ENCODE results near the gene RIMKLA.
A peak's percentile ranks its signal among the peaks of the same experiment; 100 is the strongest.

The RIMKLA gene

DNA sequence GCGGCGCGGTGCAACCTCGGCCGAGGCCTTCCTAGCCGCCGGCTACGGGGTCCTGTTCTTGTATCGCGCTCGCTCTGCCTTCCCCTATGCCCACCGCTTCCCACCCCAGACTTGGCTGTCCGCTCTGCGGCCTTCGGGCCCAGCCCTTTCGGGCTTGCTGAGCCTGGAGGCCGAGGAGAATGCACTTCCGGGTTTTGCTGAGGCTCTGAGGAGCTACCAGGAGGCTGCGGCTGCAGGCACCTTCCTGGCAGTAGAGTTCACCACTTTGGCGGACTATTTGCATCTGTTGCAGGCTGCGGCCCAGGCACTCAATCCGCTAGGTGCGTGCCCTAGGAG, 76.1 kb downstream of the RIMKLA start:
- Histone ChIP-seq H3K27ac (ENCODE audit: low read depth, low read length, poor library complexity, severe bottlenecking) (peak overlapping the region; percentile 70), H3K4me2 (ENCODE audit: low read length) (peak overlapping the region; percentile 94), H3K4me1 (ENCODE audit: insufficient read depth, low read length, severe bottlenecking) (peaks cover 25% of the 10 kb centered on the region), H4K20me1 (ENCODE audit: insufficient read depth, low read length) (no peaks in the 10 kb centered on the region), H3K36me3 (ENCODE audit: insufficient read depth, low read length) (peaks cover 30% of the 10 kb centered on the region), H3K9me2 (ENCODE audit: low read depth, low read length) (no peaks in the 10 kb centered on the region), H3K9ac (ENCODE audit: low read length) (peak overlapping the region; percentile 96), H3K79me2 (ENCODE audit: insufficient read depth, low read length) (no peaks in the 10 kb centered on the region), H3F3A (ENCODE audit: insufficient read depth, low read length) (no peaks in the 10 kb centered on the region), H3K9me3 (ENCODE audit: low read length) (no peaks in the 10 kb centered on the region), H3K27me3 (ENCODE audit: insufficient read depth, low read length) (no peaks in the 10 kb centered on the region), H3K4me3 (ENCODE audit: low read depth, low read length, poor library complexity, severe bottlenecking) (peak overlapping the region; percentile 91), H2AFZ (ENCODE audit: low read length) (no peak overlapping the region)
- TF ChIP-seq, protein P1, sequence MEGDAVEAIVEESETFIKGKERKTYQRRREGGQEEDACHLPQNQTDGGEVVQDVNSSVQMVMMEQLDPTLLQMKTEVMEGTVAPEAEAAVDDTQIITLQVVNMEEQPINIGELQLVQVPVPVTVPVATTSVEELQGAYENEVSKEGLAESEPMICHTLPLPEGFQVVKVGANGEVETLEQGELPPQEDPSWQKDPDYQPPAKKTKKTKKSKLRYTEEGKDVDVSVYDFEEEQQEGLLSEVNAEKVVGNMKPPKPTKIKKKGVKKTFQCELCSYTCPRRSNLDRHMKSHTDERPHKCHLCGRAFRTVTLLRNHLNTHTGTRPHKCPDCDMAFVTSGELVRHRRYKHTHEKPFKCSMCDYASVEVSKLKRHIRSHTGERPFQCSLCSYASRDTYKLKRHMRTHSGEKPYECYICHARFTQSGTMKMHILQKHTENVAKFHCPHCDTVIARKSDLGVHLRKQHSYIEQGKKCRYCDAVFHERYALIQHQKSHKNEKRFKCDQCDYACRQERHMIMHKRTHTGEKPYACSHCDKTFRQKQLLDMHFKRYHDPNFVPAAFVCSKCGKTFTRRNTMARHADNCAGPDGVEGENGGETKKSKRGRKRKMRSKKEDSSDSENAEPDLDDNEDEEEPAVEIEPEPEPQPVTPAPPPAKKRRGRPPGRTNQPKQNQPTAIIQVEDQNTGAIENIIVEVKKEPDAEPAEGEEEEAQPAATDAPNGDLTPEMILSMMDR (IDR thresholded peaks at IDR 0.05; ENCODE audit: low read length): no peak
- no peak for TF ChIP-seq EZH2 (IDR thresholded peaks at IDR 0.05; ENCODE audit: borderline replicate concordance, low read length)

DNA sequence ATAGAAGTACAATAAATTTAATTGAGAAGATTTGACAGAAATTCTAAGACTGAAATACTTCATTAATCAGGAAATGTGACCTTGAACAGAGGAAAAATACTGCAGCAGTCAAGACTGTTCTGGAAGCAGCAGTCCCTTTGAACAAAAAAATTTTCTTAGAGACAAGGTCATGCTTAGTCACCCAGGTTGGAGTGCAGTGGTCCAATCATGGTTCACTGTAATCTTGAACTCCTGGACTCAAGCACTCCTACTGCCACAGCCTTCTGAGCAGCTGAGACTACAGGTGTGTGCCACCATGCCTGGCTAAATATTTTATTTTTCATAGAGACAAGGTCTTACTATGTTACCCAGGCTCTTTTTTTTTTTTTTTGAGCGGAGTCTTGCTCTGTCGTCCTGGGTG, 80.6 kb downstream of the RIMKLA start:
- no peak overlapping the region for H3K9ac ChIP-seq (ENCODE audit: low read length)
- H3K9me3 ChIP-seq (ENCODE audit: low read length): no peaks in the 10 kb centered on the region
- H3K79me2 ChIP-seq (ENCODE audit: insufficient read depth, low read length): no peaks in the 10 kb centered on the region
- no peaks in the 10 kb centered on the region for H3F3A ChIP-seq (ENCODE audit: insufficient read depth, low read length)
- no peak overlapping the region for H3K4me2 ChIP-seq (ENCODE audit: low read length)
- no peak overlapping the region for H3K4me3 ChIP-seq (ENCODE audit: low read depth, low read length, poor library complexity, severe bottlenecking)
- H3K9me2 ChIP-seq (ENCODE audit: low read depth, low read length): no peaks in the 10 kb centered on the region
- TF ChIP-seq, protein P1 (IDR thresholded peaks at IDR 0.05; ENCODE audit: low read length): no peak
- no peak for TF ChIP-seq EZH2 (IDR thresholded peaks at IDR 0.05; ENCODE audit: borderline replicate concordance, low read length)
- H2AFZ ChIP-seq (ENCODE audit: low read length): no peak overlapping the region
- H4K20me1 ChIP-seq (ENCODE audit: insufficient read depth, low read length): no peaks in the 10 kb centered on the region
- no peaks in the 10 kb centered on the region for H3K27me3 ChIP-seq (ENCODE audit: insufficient read depth, low read length)
- H3K36me3 ChIP-seq (ENCODE audit: insufficient read depth, low read length): peaks cover 30% of the 10 kb centered on the region
- H3K27ac ChIP-seq (ENCODE audit: low read depth, low read length, poor library complexity, severe bottlenecking): no peak overlapping the region
- peaks cover 29% of the 10 kb centered on the region for H3K4me1 ChIP-seq (ENCODE audit: insufficient read depth, low read length, severe bottlenecking)

DNA sequence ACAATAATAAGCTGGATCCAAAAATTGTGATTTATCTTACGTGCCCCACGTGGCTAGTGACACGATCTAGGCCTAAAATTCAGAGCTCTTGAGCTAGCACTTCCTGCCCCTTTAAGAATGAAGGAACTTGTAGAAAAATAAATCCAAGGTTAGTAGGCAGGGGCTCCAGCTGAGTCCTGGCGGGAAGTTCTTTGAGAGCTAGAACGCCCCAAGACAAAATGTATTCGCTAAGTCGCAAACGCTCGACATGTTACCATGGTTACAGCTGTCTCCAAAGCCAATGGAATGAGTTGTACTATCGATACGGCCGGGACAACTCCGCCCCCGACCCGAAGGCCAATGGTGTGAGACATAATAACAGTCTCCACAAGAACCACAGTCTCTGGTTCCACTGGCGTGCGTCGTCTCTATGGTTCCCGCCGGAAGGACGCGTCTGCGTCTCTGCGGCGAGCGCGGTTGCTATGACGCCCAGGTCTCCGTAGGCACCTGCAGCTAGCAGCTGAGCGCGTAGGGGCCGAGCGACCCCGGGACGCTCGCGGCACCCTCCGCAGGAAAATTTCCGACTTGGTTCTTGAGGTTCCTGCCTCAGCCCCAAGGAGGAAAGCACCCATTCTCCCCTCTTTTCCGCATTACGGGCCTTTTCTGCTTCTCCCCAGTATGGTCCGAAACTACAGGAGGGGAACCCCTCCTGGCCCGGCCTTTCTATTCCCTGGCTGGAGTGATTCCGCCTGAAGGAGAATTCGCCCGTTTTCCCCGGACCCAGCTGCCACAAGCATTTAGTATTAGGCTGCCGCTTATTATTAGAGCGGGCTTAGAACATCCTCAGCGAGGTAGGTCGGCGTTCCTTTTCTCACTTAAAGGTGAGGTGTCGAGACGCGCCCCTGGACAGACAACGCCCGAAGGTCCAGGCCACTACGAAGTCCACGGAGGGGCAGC, 82.5 kb downstream of the RIMKLA start, which contains the start of gene CCDC30:
Gene CCDC30 (plus strand): TSS at position 459 of the 936 bp plus-strand sequence. CDS start 17,266 bp downstream, outside the sequence.
- H2AFZ ChIP-seq (ENCODE audit: low read length): no peak within 1 kb of the TSS
- no peak for TF ChIP-seq EZH2 (IDR thresholded peaks at IDR 0.05; ENCODE audit: borderline replicate concordance, low read length)
- no peak within 1 kb of the TSS for H3K27ac ChIP-seq (ENCODE audit: low read depth, low read length, poor library complexity, severe bottlenecking)
- H3K4me3 ChIP-seq (ENCODE audit: low read depth, low read length, poor library complexity, severe bottlenecking): peak within 1 kb of the TSS; percentile 57
- peak within 1 kb of the TSS; percentile 72 for H3K4me2 ChIP-seq (ENCODE audit: low read length)
- H3K36me3 ChIP-seq (ENCODE audit: insufficient read depth, low read length): peaks cover 26% of the 10 kb centered on the region
- peak within 1 kb of the TSS; percentile 19; the same call in 1 of the 2 replicates for H3K9ac ChIP-seq (ENCODE audit: low read length)
- no peaks in the 10 kb centered on the region for H3K27me3 ChIP-seq (ENCODE audit: insufficient read depth, low read length)
- no peaks in the 10 kb centered on the region for H3K79me2 ChIP-seq (ENCODE audit: insufficient read depth, low read length)
- H4K20me1 ChIP-seq (ENCODE audit: insufficient read depth, low read length): no peaks in the 10 kb centered on the region
- no peaks in the 10 kb centered on the region for H3K9me3 ChIP-seq (ENCODE audit: low read length)
- H3K9me2 ChIP-seq (ENCODE audit: low read depth, low read length): no peaks in the 10 kb centered on the region
- no peaks in the 10 kb centered on the region for H3F3A ChIP-seq (ENCODE audit: insufficient read depth, low read length)
- H3K4me1 ChIP-seq (ENCODE audit: insufficient read depth, low read length, severe bottlenecking): peaks cover 17% of the 10 kb centered on the region

All from OCI-LY1 (cell line).